Activated T-helper 1 cell treated with anti-CD3 and anti-CD28 coated beads, Interleukin-2, amount 50 U/mL, for 16 hours (primary cell): ENCODE measurements around the gene EMILIN2.

ENCODE experiments used
- DNase-seq, 2 donors: peaks; one replicate each; pipeline ENCODE4 v3.0.0-alpha.2; 2020; ENCODE audit warnings: low read depth in 1 of 2, low spot score in 1 of 2

Gene EMILIN2

DNA sequence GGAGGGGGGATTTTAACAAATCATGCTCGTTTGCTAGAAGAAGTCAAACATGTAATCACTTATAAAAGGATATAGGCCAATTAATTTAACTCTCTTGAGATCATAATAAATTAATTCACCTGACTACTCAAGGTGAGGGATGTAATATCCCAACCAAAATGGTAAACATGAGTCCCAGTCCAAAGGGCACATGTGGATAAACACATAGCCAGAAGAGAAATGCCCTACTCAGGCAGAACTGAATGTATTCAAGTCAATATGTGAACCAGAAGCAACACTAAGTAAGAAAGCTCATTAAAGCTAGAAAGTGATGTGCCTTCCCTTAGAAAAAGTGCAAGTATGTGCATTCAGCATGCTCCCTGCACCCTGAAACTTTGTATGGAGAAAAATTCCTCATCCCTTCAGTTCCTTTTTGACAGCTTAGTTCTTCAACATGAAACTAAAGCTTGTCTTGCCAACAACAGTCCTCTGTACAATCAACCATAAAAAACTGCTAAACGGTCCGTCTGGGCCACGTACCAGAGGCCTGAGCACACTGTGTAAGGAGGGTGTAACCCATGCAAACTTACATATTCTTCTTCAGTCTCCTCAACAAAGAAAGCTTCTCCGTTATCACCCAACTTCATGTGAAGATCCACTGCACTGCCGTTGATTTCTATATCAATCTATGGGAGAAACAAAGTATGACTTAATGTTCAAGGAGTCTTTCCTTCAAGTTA lies 107.3 kb downstream of the EMILIN2 start:
- no peak for DNase-seq

DNA sequence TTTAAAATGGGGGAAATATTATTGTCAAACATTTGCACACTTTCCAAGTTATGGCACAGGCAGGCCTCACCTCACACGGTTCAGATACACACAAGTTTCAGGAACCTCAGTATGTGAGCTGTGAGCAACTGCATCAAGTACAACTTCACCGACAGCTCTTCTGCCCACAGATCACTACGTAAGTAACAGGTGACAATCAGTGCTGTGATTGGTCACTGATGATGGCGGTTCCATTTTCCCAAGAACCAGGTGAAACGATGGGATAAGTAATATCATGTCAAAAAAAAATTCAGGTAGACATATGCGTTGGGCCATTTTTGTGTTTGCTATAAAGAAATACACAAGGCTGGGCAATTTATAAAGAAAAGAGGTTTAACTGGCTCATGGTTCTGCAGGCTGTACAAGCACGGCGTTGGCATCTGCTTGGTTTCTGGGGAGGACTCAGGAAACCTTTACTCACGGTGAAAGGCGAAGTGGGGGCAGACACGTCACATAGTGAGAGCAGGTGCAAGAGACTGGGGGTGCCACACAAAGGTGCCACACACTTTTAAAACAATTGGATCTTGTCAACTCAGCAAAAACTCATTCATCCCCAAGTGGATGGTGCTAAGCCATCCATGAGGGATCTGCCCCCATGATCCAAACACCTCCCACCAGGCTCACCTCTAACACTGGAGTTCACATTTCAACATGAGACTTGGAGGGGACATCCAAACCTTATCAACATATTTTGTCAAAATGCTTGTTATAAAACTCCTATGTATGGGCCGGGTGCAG lies 108.3 kb downstream of the EMILIN2 start:
- no peak for DNase-seq

DNA sequence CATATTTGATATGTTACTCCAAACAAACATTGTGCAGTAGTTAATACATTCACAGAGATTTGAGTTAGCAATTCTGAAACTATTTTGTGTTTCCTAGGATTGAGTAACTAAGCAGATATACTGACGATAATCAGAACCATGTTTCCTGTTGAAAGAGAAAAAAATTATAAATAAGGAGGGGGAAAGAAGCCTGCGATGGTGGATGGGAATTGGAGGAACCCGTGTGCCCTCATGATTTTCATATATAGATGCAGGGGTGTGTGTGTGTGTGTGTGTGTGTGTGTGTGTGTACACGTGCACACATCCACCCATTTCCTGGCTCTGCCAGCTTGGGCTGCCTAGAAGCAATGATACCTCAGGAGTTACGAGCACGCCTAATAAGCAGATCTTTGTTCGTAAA lies 109.2 kb downstream of the EMILIN2 start:
- no peak for DNase-seq

DNA sequence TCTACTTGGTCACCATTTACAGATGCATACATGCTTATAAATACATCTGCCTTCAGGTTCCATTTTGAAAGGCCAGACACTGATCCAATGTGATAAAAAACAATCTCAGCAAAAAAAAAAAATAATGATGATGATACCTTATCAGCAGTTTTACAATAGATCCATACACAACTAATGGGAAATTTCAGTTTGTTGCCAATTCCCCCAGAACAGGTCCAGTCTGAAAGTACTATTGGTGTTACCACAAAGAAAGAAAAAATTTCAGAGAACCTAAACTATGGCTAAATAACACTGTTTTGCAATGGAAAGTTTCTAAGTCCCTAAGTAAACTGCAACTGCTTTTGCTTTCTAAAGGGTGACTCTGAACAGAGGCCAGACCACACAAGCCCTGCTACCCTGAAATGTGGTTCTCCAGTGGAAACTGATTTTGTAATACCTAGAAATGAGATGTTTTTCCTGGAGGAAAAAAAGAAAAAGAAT lies 112.1 kb downstream of the EMILIN2 start:
- DNase-seq, result no peak

DNA sequence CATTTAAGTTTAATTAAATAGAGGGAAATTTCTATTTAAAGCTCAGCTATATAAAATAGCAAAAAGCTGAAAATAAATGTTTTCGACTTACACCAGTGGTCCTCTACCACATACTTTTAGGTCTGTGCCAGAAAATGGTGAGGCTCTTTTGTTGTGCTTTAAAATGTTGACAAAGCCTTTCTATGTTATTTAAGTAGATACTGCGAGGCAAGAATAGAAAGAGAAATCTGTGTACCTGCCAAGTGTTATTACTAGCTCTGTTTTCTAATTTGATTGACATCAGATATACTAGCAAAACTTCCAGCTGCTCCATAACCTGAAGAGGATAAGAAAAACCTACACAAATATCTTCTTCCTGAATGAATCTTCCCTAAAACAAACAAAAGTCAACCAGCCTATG lies 112.5 kb downstream of the EMILIN2 start:
- DNase-seq, result no peak

DNA sequence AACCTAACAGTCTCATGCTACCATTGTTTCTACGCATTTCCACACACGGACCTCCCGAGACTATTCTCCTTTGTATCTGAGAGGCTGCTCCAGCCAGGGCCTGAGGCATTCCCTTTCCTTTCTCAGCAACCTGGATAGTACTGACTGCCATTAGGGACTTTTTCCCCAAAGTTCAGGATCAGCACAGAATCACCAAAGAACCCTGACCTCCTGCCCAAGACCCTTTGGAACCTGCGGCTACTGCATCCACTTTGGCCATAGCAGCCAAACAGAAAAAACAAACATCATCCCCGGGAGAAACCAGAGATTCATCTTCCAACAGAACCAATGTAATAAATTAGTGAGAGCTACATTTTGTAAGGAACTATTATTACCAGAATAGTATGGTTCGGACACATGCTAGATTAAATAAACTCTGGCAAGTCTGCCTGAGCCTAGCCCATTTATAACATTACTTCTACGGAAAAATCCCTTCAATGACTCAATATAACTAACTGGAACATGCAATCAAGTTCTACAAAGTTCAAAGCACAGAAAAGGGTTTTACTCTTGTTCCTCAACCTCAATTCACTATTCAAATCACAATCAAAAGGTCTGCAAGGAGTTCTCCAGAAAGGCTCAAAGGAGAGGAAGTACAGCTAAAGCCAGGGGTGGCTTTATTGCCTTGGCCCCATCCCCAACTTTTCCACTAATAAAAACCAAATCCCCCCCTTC lies 114.3 kb downstream of the EMILIN2 start:
- no peak for DNase-seq

DNA sequence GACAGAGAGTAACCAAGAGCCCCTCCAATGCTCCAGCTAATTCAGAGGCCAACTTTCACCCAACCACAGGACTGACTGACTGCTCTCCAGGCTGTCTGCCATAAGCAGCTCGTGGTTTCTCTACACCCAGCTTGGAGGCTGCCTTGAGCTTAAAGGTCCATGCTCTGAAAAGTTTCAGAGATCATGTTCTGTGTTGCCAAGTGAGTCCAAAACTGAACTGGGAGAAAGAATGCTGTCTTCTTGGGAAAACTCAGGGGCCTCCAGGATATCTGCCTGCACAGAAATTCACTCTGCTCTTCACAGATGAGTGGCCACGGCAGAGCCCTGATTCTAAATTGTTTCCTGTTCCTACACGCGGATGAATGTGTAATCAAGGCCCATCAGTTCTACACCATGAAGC lies 115.0 kb downstream of the EMILIN2 start:
- no peak for DNase-seq

DNA sequence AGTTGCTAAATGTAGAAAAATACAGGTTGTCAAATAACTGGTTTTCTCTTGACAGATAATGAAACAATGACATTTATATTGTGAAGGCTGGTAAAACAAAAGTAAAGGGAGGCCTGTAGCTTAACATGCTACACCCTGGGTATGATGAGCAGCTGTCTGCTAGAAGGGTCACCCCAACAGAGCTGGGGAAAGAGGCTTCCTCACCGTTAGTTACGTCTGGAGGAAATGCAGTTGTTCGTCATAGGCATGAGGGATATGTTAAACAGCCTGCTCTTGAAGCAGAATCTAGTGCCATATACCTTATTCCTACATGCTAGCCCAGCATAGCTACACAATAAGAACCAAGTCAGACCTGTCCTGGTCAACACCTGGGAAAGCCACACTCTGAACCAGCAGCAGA lies 116.2 kb downstream of the EMILIN2 start:
- no peak for DNase-seq

DNA sequence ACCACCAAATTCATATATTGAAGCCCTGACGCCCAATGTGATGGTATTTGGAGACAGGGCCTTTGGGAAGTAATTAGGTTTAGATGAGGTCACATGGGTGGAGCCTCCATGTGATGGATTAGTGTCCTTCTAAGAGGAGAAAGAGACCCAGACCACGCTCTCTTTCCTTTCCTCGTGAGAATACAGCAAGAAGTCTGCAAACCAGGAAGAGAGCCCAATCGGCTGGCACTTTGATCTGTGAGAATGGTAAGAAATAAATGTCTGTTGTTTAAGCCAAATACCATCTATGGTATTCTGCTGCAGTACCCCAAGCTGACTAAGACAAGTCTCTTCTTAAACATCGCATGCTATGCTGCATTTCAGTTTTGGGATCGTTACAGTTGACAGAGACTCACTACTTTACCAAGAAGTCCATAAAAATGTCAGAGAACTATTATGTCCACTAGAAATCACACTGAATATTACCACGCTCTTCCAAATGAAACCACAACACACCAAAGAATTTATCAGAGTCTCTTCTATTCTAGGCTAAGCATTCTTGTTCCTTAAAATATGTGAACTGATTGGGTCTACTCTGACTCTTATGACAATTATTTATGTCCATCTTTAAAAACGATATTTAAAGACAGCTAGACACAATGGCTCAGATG lies 117.7 kb downstream of the EMILIN2 start:
- DNase-seq, result no peak
